ENCODE data around the gene ZNF275. TPM values are rescaled to one million over a fixed set of nuclear protein-coding genes. Genes with fewer than 3 reads are reported as not detected.
A peak's percentile ranks its signal among the peaks of the same experiment; 100 is the strongest.
"Not testable (repeated sequence)": the region's sequence is repeated elsewhere in the genome, so short reads cannot be mapped to it uniquely, and the experiment has no call there.

The ZNF275 gene
- total RNA-seq, 2 donors from 2014 or later = 4.8 to 7.4 TPM

GRCh38 chrX:153317306-153317705, 16.6 kb upstream of the ZNF275 start:
- intact Hi-C loops (cut with DNase I) = no loop called here
- ATAC-seq = no peak
- DNase-seq = no peak

GRCh38 chrX:153317996-153318722, 15.8 kb upstream of the ZNF275 start:
- DNase-seq = no peak
- intact Hi-C loops (cut with DNase I) = no loop called here
- no peak for ATAC-seq

GRCh38 chrX:153318811-153319210, 15.1 kb upstream of the ZNF275 start:
- DNase-seq (no peak), ATAC-seq (no peak)
- intact Hi-C loops (cut with DNase I) = no loop called here

GRCh38 chrX:153319295-153320046, 14.5 kb upstream of the ZNF275 start:
- intact Hi-C loops (cut with DNase I) = no loop called here
- ATAC-seq = no peak
- no peak for DNase-seq

DNA sequence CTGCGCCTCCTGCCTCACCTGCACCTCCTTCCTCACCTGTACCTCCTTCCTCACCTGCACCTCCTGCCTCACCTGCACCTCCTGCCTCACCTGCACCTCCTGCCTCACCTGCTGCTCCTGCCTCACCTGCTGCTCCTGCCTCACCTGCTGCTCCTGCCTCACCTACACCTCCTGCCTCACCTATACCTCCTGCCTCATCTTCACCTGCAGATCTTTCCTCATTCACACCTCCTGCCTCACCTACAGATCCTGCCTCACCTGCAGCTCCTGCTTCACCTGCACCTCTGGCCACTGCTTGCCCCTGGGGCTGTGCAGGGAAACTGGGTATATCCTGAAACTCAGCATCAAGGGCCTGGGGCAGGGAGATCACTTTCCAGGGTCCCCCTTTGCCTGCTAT, 13.9 kb upstream of the ZNF275 start:
- ATAC-seq; intact Hi-C loops (cut with DNase I); DNase-seq: not testable (repeated sequence)

GRCh38 chrX:153320555-153321184, 13.3 kb upstream of the ZNF275 start:
- DNase-seq (no peak), ATAC-seq (peak in 1 of 2 donors; percentile 8)
- intact Hi-C loops (cut with DNase I) = no loop called here

DNA sequence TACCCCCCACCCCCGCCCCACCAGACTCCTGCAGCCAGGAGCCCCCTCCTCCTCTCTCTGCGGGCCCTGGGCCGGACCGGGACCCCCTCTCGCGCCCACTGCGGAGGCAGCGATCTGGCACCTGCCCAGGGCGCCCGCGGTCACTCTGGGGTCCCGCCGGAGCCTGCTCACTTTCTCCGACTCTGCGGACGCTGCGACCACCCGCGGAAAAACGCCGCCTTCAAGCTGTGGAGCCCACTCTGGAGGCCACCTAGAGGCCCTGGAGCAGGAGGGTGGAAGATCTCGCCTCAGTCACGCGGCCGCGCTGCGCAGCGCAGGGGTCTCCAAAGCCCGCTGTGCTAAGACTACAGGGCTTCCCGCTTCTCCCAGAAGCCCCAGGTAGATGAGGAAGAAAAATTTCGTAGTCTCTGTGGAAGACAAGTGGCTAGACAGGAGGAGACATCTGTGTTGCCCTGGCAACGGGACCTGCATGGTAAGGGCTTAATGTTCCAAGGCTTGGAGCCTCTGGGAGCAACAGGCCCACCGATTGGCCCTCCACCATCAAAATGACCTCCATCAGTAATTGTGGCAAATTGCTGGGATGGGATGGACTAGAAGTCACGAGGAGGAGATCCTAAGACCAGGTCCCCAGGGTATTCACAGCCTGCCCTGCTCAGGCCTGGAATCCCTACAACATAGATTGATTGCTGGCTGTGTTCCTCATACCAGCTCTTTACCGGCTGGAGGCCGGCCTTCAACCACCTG, 12.4 kb upstream of the ZNF275 start, which contains the start of gene PNMA6F:
PNMA6F (minus strand) TSS at position 387 of the 744 bp plus-strand sequence. CDS start 1,093 bp downstream, outside the sequence.
- DNase-seq = no peak
- intact Hi-C loops (cut with DNase I) = no loop called here
- no peak for ATAC-seq

- intact Hi-C loops (cut with DNase I) = no loop called here
- DNase-seq (no peak), ATAC-seq (no peak)
Measured at GRCh38 chrX:153327561-153327960, 6.4 kb upstream of the ZNF275 start.

GRCh38 chrX:153333266-153333665, 687 bp upstream of the ZNF275 start:
- intact Hi-C loops (cut with DNase I) = no loop called here
- DNase-seq = no peak
- no peak for ATAC-seq

GRCh38 chrX:153334654-153335295, 822 bp downstream of the ZNF275 start:
- DNase-seq (no peak), ATAC-seq (no peak)
- intact Hi-C loops (cut with DNase I) = no loop called here

DNA sequence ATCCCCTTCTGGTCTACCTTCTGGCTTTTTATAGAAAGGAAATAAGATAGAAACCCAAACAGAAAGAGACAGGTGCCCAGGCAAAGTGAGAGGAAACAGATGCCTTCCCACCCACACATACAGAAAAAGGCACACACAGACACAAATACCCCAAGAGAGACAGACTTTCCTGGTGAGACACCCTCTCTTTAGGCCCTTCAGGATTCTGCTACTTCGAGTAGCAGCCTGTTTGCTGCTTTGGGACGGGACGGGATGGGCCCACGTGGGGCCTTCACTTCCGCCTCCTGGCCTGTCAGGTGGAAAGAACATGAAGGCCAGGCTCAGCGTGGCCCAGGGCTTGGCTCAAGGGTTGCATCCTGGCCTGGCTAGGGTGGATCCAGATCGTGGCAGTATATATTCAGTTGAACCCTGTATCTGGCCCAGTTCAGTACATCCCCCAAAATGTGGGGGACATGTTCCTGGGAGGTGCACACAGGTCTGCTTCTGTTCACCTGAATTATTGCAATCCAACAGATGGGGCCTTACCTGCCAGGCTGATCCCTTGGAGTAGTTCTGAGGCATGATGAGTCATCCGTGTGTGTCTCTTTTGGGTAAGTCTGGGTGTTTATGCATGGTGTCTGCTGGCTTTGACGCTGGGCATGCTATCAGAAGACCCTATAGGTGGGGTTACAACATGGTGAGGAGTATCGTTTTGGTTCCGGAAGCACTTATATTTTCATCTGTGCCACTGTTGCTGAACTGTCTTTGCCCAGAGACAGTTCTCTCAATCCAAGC, 2.4 kb downstream of the ZNF275 start:
- intact Hi-C loops (cut with DNase I) = no loop called here
- ATAC-seq (no peak), DNase-seq (no peak)

- ATAC-seq (no peak), DNase-seq (no peak)
- intact Hi-C loops (cut with DNase I) = no loop called here
Measured at GRCh38 chrX:153336988-153337387, 3.0 kb downstream of the ZNF275 start.

DNA sequence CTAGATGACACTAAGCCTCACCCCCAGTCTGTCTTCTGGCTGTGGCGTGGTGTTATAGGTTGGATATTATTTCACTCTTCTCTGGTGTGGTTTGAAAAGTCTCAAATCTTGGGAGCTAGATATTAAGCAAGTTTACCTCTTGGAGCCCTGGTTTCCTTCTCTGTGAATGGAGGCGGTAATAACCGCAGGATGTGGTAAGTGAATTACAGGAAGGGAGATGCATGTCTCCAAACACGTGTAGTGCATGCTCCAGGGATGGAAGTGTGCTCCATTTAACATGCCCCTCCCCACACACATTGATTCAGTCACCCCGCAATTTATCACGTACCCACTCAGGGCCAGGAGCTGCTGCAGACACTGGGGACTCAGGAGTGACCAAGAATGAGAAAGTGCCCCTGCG, 4.9 kb downstream of the ZNF275 start:
- intact Hi-C loops (cut with DNase I) = no loop called here
- ATAC-seq = no peak
- DNase-seq = no peak

DNA sequence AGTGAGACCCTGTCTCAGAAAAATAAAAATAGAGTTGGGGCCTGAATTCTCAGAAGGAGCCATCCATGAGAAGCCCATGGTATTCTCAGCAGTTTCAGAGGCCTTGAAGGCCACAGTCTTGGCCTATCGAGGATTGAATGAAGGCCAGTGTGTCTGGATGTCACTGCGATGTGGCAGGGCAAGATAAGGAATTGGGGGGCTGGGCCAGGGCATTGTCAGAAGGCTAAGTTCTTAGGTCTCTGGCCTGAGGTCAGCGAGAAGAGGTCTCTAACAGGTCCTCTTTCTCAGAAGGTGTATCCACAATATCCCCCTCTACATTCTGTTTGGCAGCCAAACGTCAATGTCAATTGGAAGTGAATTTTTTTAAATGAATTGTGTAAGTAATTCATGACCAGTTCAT, 5.7 kb downstream of the ZNF275 start:
- ATAC-seq (no peak), DNase-seq (no peak)
- intact Hi-C loops (cut with DNase I) = no loop called here

DNA sequence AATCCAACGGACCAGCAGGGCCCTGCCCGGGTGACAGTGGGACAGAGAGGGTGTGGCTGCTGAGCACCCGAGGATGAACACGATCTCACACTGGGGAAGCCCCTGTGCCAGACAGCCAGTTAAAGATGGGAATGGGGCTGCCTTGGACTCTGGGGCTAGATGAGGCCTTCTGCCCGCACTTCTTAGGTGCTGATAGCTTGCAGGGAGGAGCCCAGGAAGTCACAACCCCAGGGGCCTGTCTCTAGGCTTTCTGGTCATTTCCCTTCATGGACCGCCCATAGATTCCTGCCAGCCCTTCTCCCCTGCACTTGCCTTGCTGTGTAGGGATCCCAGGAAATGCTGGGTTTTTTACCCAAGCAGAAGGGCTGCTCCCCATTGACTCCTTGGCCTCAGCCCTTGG, 6.2 kb downstream of the ZNF275 start:
- no peak for DNase-seq
- intact Hi-C loops (cut with DNase I) = no loop called here
- no peak for ATAC-seq

GRCh38 chrX:153342762-153343558, 9.0 kb downstream of the ZNF275 start:
- ATAC-seq = peak in 1 of 2 donors; percentile 38
- intact Hi-C loops (cut with DNase I) = no loop called here

DNA sequence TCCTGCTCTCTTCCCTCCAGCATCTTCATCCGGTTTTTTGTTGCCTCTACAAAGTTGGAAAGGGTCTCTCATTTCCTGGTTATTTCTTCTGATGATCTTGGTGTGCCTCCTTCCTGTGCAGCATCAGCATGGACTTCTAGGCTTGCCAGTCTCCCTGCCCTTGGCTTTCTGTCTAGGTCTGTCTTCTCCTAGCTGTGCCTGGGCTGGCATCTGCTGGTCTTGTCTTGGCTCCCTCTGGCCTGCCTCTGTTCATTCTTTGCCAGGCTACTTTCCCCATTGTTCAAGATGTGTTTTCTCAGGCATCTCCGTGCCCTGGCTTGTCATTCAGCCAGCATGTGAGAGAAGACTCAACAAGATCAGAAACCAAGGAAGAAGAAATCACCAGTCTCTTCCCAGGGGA, 9.7 kb downstream of the ZNF275 start:
- intact Hi-C loops (cut with DNase I) = no loop called here
- ATAC-seq (no peak), DNase-seq (no peak)

More at GRCh38 chrX:153342762-153343558, 9.0 kb downstream of the ZNF275 start:
- DNase-seq = no peak
